T-helper 9 cell (primary cell): ENCODE results near the gene CPED1.
"Not testable (repeated sequence)": the region's sequence is repeated elsewhere in the genome, so short reads cannot be mapped to it uniquely, and the experiment has no call there.

ENCODE experiments used
- DNase-seq: peaks from one replicate; pipeline ENCODE4 v3.0.0-alpha.2; 2020

Gene CPED1

DNA sequence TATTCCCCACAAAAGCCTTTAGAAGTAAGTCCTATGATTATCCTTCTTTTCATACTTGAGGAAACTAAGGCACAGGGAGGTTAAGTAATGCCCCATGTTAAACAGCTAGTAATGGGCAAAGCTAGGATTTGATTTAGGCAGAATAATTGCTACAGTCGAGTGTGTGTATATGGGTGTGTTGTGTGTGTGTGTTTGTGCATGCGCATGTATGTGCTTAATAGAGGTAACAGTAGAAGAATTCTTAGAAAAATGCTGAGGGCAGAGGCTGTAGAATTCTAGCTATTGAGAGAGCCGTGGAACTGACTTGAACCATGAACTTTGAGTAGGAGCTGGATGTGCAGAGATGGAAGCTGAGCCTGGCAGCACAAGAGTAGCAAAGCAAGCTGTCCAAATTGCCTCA lies 208.9 kb downstream of the CPED1 start:
- no peak for DNase-seq

GRCh38 chr7:121198502-121198901 lies 210.0 kb downstream of the CPED1 start:
- no peak for DNase-seq

GRCh38 chr7:121202125-121202524 lies 213.6 kb downstream of the CPED1 start:
- no peak for DNase-seq

- no peak for DNase-seq
These were observed 214.3 kb downstream of the CPED1 start for GRCh38 chr7:121202834-121203233.

GRCh38 chr7:121204537-121204936 lies 216.0 kb downstream of the CPED1 start:
- no peak for DNase-seq

- no peak for DNase-seq
These were observed 217.3 kb downstream of the CPED1 start for GRCh38 chr7:121205777-121206176.

DNA sequence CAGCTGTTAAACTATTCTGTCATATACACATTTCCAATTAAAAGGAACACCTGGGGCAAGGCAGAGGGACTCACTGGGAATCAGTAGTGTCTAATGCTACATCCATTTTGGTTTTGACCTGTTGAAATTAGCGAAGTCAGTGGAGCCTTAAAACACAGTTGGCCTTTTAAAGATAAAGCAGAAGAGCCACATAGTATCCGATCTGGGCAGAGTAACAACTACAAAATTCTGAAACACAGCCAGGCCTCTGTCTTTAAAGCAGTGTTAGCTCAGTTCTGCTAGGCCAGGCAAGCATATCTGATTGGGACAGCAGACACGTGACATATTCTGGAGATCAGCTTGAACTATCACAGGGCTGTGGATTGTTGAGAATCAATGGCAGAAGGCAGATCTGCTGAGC lies 222.7 kb downstream of the CPED1 start:
- DNase-seq = no peak

DNA sequence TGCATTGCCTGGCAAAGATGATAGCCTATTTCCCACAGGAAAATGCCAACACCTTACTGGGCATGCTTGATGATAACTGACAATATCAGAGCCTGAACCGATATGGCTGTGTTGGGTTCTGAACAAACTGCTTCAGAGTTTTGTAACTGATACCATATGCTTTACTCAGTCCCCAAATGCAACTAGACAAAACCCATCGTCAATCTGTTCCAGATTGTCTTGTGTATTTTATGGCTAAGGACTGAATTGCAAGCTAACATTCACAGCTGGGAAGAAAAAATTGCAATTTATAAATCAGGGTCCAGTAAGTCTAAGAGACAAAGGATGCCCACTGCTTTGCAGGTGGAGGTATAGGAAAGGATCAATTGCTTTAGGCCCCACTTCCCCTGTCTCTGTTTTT lies 223.5 kb downstream of the CPED1 start:
- DNase-seq = no peak

- no peak for DNase-seq
These were observed 226.1 kb downstream of the CPED1 start for GRCh38 chr7:121214657-121215056.

DNA sequence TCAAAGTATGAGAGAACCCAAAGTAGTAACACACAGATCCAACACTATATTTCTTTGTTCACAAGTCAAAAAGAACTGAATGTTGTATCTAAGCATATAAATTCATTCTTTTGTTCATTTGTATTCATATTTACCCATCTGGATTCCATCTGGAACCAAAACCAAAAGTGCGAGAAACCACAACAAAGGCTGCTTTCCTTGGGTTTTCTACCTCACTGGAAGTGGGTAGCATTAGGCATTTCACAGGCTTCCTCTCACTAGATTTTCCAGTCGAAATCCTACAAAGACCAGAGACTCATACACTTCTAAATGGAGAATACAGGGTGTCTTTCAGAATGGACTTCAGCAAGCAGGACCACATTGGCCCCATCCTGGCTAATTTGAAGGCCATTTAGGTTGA lies 230.5 kb downstream of the CPED1 start:
- no peak for DNase-seq

DNA sequence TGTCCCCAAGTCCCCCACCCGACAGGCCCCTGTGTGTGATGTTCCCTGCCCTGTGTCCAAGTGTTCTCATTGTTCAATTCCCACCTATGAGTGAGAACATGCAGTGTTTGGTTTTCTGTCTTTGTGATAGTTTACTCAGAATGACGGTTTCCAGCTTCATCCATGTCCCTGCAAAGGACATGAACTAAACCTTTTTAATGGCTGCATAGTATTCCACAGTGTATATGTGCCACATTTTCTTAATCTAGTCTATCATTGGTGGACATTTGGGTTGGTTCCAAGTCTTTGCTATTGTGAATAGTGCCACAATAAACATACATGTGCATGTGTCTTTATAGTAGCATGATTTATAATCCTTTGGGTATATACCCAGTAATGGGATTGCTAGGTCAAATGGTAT lies 232.6 kb downstream of the CPED1 start:
- DNase-seq = not testable (repeated sequence)

DNA sequence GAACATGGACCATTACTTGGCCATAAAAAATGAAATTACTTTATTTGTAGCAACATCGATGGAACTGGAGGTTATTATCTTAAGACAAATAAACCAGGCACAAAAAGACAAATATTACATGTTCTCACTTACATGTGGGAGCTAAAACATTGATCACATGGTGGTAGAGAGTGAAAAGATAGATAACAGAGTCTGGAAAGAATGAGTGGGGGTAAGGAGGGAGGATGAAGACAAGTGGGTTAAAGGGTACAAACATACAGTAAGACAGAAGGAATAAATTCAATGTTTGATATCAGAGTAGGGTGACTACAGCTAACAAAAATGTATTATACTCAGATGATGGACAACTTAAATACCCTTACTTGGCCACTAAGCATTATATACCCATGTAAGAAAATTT lies 240.3 kb downstream of the CPED1 start:
- DNase-seq = no peak

DNA sequence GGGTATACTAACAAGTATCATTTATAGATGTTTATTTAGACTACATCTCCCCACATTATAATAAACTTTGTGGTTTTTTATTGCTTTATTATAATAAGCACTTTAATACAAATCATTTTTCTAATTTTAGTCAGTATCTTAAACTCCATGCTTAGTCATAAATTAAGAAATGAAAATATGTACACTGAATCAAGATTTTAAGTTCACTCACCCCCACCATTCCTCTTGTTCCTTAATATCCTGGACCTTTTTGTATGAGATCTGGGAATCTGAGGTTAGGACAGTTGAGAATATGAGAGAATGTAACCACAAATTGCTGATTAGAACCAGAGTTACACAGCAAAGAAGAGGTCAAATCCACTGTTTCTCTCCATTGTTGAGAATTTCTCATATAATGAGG lies 246.7 kb downstream of the CPED1 start:
- DNase-seq = no peak

DNA sequence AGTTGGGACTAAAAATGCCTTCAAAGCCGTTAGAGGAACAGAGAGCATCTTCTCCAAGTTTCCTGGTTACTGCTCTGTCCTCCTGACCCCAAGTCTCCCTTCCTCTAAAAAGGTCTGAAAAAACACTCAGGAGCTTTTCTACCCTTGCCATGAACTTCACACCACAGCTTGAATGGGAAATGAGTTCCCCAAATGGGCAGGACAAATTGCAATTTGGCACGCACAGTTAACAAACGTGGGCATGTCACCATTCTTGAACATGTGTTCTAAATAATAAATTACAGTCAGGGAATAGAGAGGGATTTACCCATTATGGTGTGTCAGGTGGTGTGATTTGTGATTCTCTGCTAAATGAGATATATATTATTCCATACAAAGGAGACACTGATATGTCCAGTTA lies 249.1 kb downstream of the CPED1 start:
- DNase-seq = no peak

- no peak for DNase-seq
These were observed 255.8 kb downstream of the CPED1 start for GRCh38 chr7:121244120-121244870.

DNA sequence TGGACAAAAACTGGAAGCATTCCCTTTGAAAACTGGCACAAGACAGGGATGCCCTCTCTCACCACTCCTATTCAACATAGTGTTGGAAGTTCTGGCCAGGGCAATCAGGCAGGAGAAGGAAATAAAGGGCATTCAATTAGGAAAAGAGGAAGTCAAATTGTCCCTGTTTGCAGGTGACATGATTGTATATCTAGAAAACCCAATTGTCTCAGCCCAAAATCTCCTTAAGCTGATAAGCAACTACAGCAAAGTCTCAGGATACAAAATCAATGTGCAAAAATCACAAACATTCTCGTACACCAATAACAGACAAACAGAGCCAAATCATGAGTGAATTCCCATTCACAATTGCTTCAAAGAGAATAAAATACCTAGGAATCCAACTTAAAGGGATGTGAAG lies 262.9 kb downstream of the CPED1 start:
- DNase-seq = not testable (repeated sequence)

DNA sequence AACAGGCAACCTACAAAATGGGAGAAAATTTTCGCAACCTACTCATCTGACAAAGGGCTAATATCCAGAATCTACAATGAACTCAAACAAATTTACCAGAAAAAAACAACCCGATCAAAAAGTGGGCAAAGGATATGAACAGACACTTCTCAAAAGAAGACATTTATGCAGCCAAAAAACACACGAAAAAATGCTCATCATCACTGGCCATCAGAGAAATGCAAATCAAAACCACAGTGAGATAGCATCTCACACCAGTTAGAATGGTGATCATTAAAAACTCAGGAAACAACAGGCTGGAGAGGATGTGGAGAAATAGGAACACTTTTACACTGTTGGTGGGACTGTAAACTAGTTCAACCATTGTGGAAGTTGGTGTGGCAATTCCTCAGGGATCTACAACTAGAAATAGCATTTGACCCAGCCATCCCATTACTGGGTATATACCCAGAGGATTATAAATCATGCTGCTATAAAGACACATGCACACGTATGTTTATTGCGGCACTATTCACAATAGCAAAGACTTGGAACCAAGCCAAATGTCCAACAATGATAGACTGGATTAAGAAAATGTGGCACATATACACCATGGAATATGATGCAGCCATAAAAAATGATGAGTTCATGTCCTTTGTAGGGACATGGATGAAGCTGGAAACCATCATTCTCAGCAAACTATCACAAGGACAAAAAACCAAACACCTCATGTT lies 264.2 kb downstream of the CPED1 start:
- DNase-seq = not testable (repeated sequence)

- DNase-seq = no peak
These were observed 271.3 kb downstream of the CPED1 start for GRCh38 chr7:121259826-121260225.

DNA sequence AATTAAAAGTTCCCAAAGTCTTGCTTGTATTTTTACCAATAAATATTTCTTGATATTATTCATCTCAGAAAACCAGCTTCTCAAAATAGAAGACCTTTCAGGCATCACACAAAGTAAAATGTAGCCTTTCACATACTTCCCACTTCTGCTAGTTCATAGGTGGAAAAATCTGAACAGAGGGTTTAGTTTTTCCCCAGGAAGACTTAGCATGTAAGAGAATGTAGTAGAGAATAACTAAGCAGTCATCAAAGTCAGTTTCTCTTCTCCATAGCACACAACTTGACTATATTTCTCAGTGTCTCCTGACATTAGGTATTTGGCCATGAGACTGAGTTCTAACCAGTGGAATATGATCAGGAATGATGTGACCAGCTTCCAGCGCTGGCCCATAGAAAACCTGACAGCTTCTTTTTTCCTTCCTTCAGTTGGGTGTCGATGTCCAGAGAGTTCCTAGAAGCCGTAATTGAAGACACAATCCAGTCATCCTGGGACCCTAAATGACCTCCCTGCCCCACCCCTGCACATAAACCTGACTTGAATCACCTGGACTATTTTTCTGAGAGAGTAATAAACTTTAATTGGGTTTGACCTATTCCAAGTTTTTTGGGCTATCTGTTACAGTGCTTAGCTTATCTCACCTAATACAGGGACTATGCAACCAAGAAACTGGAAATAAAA lies 272.8 kb downstream of the CPED1 start:
- no peak for DNase-seq

DNA sequence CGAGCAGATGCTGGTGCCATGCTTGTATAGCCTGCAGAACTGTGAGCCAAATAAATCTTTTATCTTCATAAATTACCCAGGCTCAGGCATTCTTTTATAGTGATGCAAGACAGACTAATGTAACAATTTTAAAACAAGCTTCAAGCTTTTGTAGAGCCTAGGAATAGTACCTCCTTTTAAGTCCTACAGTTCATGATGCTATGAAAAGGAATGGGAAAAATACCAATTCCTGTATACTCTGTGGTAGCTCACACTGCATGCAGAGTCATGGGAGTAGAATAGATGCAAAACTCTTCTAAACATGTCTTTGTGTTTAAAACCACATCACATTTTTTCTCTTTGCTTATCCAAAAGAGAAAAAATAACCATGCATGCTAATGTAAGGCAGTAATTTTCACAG lies 273.7 kb downstream of the CPED1 start:
- DNase-seq = no peak

- no peak for DNase-seq
These were observed 274.5 kb downstream of the CPED1 start for GRCh38 chr7:121262969-121263368.

DNA sequence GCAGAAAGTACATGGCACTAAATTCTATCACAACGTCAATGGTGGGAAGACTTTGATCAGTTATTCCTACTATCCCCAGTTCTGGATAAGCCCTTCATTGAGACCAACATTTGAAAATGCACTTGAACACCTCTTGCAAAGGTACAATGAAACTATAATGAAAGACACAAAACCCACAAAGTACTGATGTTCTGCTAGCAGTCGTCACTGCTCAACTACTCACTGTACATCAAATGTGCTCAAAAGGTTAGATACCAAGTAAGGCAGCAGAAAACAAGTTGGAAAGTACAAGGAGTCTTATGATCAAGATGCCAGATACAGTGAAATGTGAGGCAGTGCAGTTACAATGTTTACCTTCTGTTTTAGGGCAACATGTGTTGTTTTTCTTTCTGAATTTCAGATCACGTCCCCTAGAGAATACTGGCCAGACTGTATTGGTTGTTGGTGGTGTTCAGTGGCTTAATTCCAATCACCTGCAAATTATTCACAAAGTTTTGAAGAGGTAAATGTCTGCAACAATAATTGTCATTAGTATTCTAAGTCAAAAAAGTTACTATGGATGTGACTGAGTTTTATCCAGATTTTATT lies 277.9 kb downstream of the CPED1 start:
- no peak for DNase-seq

DNA sequence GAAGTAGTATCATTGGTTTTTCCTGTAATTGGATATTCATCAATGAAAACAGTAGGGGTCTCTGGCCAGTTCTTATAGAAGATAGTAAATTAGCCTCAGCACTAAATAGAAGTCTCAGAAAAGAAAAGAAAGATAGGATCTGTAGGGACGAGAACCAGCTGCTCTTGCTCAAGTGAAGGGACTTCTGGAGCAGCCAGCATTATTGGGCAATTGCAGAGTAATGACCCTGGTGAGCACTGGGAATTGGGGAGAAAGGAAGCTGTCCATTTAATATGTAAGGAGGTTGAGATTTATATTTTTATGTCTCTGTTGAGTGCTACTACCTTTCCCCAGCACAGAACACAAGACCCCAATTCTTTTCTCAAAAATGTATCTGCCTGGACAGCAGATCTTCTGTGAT lies 279.1 kb downstream of the CPED1 start:
- DNase-seq = no peak

GRCh38 chr7:121269798-121270197 lies 281.3 kb downstream of the CPED1 start:
- no peak for DNase-seq
